NT2/D1 (cell line): Measurements from ENCODE around the gene PPP1R1A.

Source experiments
- DNase-seq: peaks from one replicate; pipeline ENCODE4 v3.0.0-alpha.2; 2011; ENCODE audit warnings: low read depth, low spot score
- H3K27me3 ChIP-seq: 2 replicates; pipeline ENCODE4 v1.6.0; 2011; ENCODE audit warnings: mild to moderate bottlenecking; ENCODE audit not compliant: insufficient read length, insufficient read depth
- H3K36me3 ChIP-seq: 2 replicates; pipeline ENCODE4 v1.6.1; 2011; ENCODE audit warnings: mild to moderate bottlenecking, low read length, mixed read lengths; ENCODE audit not compliant: insufficient read depth, insufficient read length
- H3K4me1 ChIP-seq: 2 replicates; pipeline ENCODE4 v1.5.1; 2011; ENCODE audit not compliant: insufficient read depth, insufficient read length
- H3K4me3 ChIP-seq: 2 replicates; pipeline ENCODE4 v1.5.1; 2011; ENCODE audit warnings: low read depth; ENCODE audit not compliant: insufficient read length
- H3K9ac ChIP-seq: 2 replicates; pipeline ENCODE4 v1.6.0; 2011; ENCODE audit warnings: low read depth; ENCODE audit not compliant: insufficient read length
- H3K9me3 ChIP-seq: 2 replicates; pipeline ENCODE4 v1.5.1; 2011; ENCODE audit warnings: mild to moderate bottlenecking, low read length; ENCODE audit not compliant: insufficient read depth
- SUZ12 ChIP-seq: IDR thresholded peaks from 2 replicates; pipeline ENCODE4 v1.6.1; 2011; ENCODE audit not compliant: insufficient read length, insufficient read depth; ENCODE audit errors: extremely low read depth
- YY1 ChIP-seq: IDR thresholded peaks from 2 replicates; pipeline ENCODE4 v1.6.1; 2011; ENCODE audit not compliant: insufficient read length, insufficient read depth
- ZNF274 ChIP-seq: IDR thresholded peaks from 2 replicates; pipeline ENCODE4 v1.6.1; 2011; ENCODE audit warnings: mild to moderate bottlenecking, low read depth, low read length

Gene PPP1R1A

GRCh38 chr12:54564768-54565167 lies 23.7 kb downstream of the PPP1R1A start:
- Histone ChIP-seq H3K9me3 (no peaks in the 10 kb centered on the region), H3K4me3 (peak overlapping the region; percentile 6), H3K4me1 (peaks cover 10% of the 10 kb centered on the region), H3K9ac (peak overlapping the region; percentile 72), H3K36me3 (no peaks in the 10 kb centered on the region), H3K27me3 (peaks cover 24% of the 10 kb centered on the region)
- peak; percentile 94 for DNase-seq
- no peak for TF ChIP-seq YY1
- TF ChIP-seq SUZ12, result no peak
- TF ChIP-seq ZNF274, result no peak

GRCh38 chr12:54563787-54564186 lies 24.7 kb downstream of the PPP1R1A start:
- Histone ChIP-seq H3K4me1 (peaks cover 8% of the 10 kb centered on the region), H3K9ac (no peak overlapping the region), H3K27me3 (peaks cover 25% of the 10 kb centered on the region), H3K36me3 (no peaks in the 10 kb centered on the region), H3K9me3 (no peaks in the 10 kb centered on the region), H3K4me3 (no peak overlapping the region)
- no peak for DNase-seq
- TF ChIP-seq ZNF274 (no peak), YY1 (no peak)

GRCh38 chr12:54562750-54563356 lies 25.6 kb downstream of the PPP1R1A start:
- Histone ChIP-seq H3K36me3 (no peaks in the 10 kb centered on the region), H3K9ac (no peak overlapping the region), H3K4me3 (no peak overlapping the region), H3K27me3 (peaks cover 25% of the 10 kb centered on the region), H3K9me3 (no peaks in the 10 kb centered on the region), H3K4me1 (peaks cover 8% of the 10 kb centered on the region)
- no peak for DNase-seq
- TF ChIP-seq YY1, result no peak
- no peak for TF ChIP-seq ZNF274
- TF ChIP-seq SUZ12, result no peak

GRCh38 chr12:54561164-54561563 lies 27.3 kb downstream of the PPP1R1A start:
- TF ChIP-seq ZNF274, result no peak
- TF ChIP-seq SUZ12, result no peak
- H3K4me1 ChIP-seq, result peaks cover 5% of the 10 kb centered on the region
- no peaks in the 10 kb centered on the region for H3K9me3 ChIP-seq
- no peaks in the 10 kb centered on the region for H3K36me3 ChIP-seq
- no peak overlapping the region for H3K9ac ChIP-seq
- no peak for DNase-seq
- H3K27me3 ChIP-seq, result peaks cover 25% of the 10 kb centered on the region
- no peak overlapping the region for H3K4me3 ChIP-seq

- H3K9ac ChIP-seq, result no peak overlapping the region
- H3K27me3 ChIP-seq, result peaks cover 25% of the 10 kb centered on the region
- peaks cover 3% of the 10 kb centered on the region for H3K4me1 ChIP-seq
- TF ChIP-seq YY1, result no peak
- no peaks in the 10 kb centered on the region for H3K36me3 ChIP-seq
- no peak overlapping the region for H3K4me3 ChIP-seq
- no peak for DNase-seq
- H3K9me3 ChIP-seq, result no peaks in the 10 kb centered on the region
Measured at GRCh38 chr12:54560374-54560858, 28.0 kb downstream of the PPP1R1A start.

- Histone ChIP-seq H3K9ac (no peak overlapping the region), H3K36me3 (no peaks in the 10 kb centered on the region), H3K4me1 (no peaks in the 10 kb centered on the region), H3K4me3 (no peak overlapping the region), H3K9me3 (no peaks in the 10 kb centered on the region), H3K27me3 (peaks cover 25% of the 10 kb centered on the region)
- no peak for DNase-seq
- TF ChIP-seq ZNF274 (no peak), SUZ12 (no peak), YY1 (no peak)
Measured at GRCh38 chr12:54558759-54559158, 29.7 kb downstream of the PPP1R1A start.

GRCh38 chr12:54558311-54558710 lies 30.1 kb downstream of the PPP1R1A start:
- Histone ChIP-seq H3K27me3 (peaks cover 22% of the 10 kb centered on the region), H3K9ac (no peak overlapping the region)
- no peak for DNase-seq

More at GRCh38 chr12:54558311-54558710, 30.1 kb downstream of the PPP1R1A start:
- TF ChIP-seq SUZ12 (no peak), ZNF274 (no peak), YY1 (no peak)
- H3K36me3 ChIP-seq, result no peaks in the 10 kb centered on the region
- H3K4me1 ChIP-seq, result no peaks in the 10 kb centered on the region
- H3K9me3 ChIP-seq, result no peaks in the 10 kb centered on the region
- H3K4me3 ChIP-seq, result no peak overlapping the region
